Spleen (tissue), 11 donors: ENCODE measurements around the gene NUP50. TPM values are rescaled to one million over a fixed set of nuclear protein-coding genes. Genes with fewer than 3 reads are reported as not detected.

ENCODE experiments used
- DNase-seq: peaks from one replicate; pipeline ENCODE4 v3.0.0-alpha.2; 2020
- H3K27ac ChIP-seq, 8 donors: fragments of 200-600 bp; sonication (generic) in 7 of 8; 1 replicate in 4 of 8; 2 replicates in 4 of 8; pipeline versions ENCODE4 v1.5.0 to v1.8.0; 2016 to 2021; ENCODE audit warnings: inconsistent platforms in 4 of 8, mild to moderate bottlenecking in 4 of 8, moderate library complexity in 1 of 8
- H3K27me3 ChIP-seq, 7 donors: fragments of 200-600 bp; sonication (generic) in 6 of 7; replicated peaks in 1 of 7; 1 replicate in 4 of 7; 2 replicates in 3 of 7; pipeline versions ENCODE4 v1.5.0 to v1.8.0; 2016 to 2021; ENCODE audit warnings: inconsistent platforms in 3 of 7, mild to moderate bottlenecking in 1 of 7
- H3K36me3 ChIP-seq, 6 donors: fragments of 200-600 bp; sonication (generic) in 5 of 6; 1 replicate in 4 of 6; 2 replicates in 2 of 6; pipeline versions ENCODE4 v1.5.0 to v1.8.0; 2016 to 2021; ENCODE audit warnings: inconsistent platforms in 2 of 6
- H3K4me1 ChIP-seq, 6 donors: fragments of 200-600 bp; sonication (generic) in 5 of 6; 1 replicate in 3 of 6; 2 replicates in 3 of 6; pipeline versions ENCODE4 v1.5.0 to v1.8.0; 2016 to 2021; ENCODE audit warnings: inconsistent platforms in 3 of 6
- H3K4me3 ChIP-seq, 8 donors: fragments of 200-600 bp; sonication (generic) in 7 of 8; 1 replicate in 4 of 8; 2 replicates in 4 of 8; pipeline versions ENCODE4 v1.5.0 to v1.8.0; 2016 to 2021; ENCODE audit warnings: inconsistent platforms in 4 of 8, mild to moderate bottlenecking in 4 of 8, moderate library complexity in 2 of 8
- H3K9me3 ChIP-seq, 8 donors: fragments of 200-600 bp; sonication (generic) in 7 of 8; 1 replicate in 4 of 8; 2 replicates in 4 of 8; pipeline versions ENCODE4 v1.5.0 to v1.8.0; 2016 to 2021; ENCODE audit warnings: inconsistent platforms in 4 of 8
- POLR2A ChIP-seq, 3 donors: fragments of 450-650 bp; IDR thresholded peaks; one replicate each; pipeline ENCODE4 v1.5.1; 2017; ENCODE audit warnings: antibody characterized with exemption in 3 of 3, mild to moderate bottlenecking in 1 of 3
- POLR2AphosphoS5 ChIP-seq, 3 donors: sonication (generic); formaldehyde crosslinking; IDR thresholded peaks; one replicate each; pipeline ENCODE4 v1.5.1; 2017; ENCODE audit warnings: antibody characterized with exemption in 3 of 3
- WGBS, 5 donors: extraction: QIAGEN DNeasy Blood & Tissue Kit in 3 of 5; methylation state at CpG; one replicate each; pipeline versions ENCODE4 v1.1.5 to v1.1.7; 2013 to 2018; 5-methylcytosine and 5-hydroxymethylcytosine counted together
- intact Hi-C: fragments of 100-400 bp; cut with DNase I; formaldehyde crosslinking; loops from one replicate; pipeline ENCODE4 v1.15.0; 2023; ENCODE audit warnings: low total_unique reads
- polyA plus RNA-seq, 3 donors: library from polyadenylated mRNA; stranded (reverse); fragments of 200-250 nt; gene quantifications; one replicate each; pipeline ENCODE4 v1.2.1, GENCODE V29; 2013
- total RNA-seq, 7 donors: library from RNA; depleted of rRNA in 3 of 7; stranded (reverse); fragments of >200 nt in 3 of 7; fragmentation: NEBNext Ultra II Directional in 4 of 7; extraction: Animal tissue kit (Norgen Biotek cat#: 25700) in 4 of 7; gene quantifications; one replicate each; pipeline versions ENCODE4 v1.1.0 to v1.2.1, GENCODE V29; 2016 to 2021
- TF ChIP-seq, protein P1 (sequence below), 11 experiments: fragments of 200-600 bp in 7 of 11; fragments of 450-650 bp in 4 of 11; sonication (generic) in 4 of 11; IDR thresholded peaks in 8 of 11; conservative IDR thresholded peaks in 3 of 11; 1 replicate in 7 of 11; 2 replicates in 4 of 11; pipeline versions ENCODE4 v1.4.0 to v1.8.0; 2016 to 2021; ENCODE audit warnings: antibody characterized with exemption in 11 of 11, inconsistent platforms in 4 of 11, mild to moderate bottlenecking in 1 of 11
- donor health status: healthy with polysubstance abuse.
- donor health status: DM: no; HTN: no; CAD: no; lungs with moderate emphysema.
- donor health status: DM: no; HTN: no; CAD: no.
- donor health status: Bipolar disorder and iron deficiency.
- donor health status: healthy.
- donor health status: DM: no; HTN: no; CAD: no.
- donor health status: DM: yes; HTN: yes; CAD: no.

Gene NUP50
- total and polyA plus RNA-seq, 10 donors: 16.2 to 109 (median 94.1) TPM

DNA sequence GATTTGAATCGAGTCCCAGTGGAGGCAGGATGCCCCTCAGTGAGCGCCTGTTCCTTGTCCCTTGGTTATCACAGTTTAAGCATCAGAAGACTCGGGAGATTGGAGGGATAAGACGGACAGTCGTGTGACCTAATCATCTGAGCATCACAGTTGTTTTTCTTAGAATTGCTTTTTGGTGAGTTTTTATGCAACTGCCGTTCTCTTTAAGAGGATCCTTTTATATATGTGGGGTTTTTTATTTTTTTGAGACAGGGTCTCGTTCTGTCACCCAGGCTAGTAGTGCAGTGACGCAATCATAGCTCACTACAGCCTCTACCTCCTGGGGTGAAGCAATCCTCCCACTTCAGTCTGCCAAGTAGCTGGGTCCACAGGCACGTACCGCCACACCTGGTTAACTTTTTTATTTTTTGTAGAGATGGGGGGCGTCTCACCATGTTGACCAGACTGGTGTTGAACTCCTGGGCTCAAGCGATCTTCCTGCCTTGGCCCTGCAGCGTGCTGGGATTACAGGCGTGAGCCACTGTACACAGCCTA is 16.5 kb downstream of the NUP50 start:
- Histone ChIP-seq H3K36me3 (peaks cover 5 to 100% (median 87%) of the 10 kb centered on the region in 6 donors), H3K9me3 (no peaks in the 10 kb centered on the region), H3K4me1 (peaks cover 0 to 68% (median 22%) of the 10 kb centered on the region in 6 donors), H3K27me3 (no peaks in the 10 kb centered on the region), H3K4me3 (no peak overlapping the region), H3K27ac (peak overlapping the region in 1 of 8 donors; percentile 2)
- intact Hi-C loops: no loop called here
- no peak for TF ChIP-seq POLR2A (IDR thresholded peaks at IDR 0.05)
- TF ChIP-seq, protein P1, sequence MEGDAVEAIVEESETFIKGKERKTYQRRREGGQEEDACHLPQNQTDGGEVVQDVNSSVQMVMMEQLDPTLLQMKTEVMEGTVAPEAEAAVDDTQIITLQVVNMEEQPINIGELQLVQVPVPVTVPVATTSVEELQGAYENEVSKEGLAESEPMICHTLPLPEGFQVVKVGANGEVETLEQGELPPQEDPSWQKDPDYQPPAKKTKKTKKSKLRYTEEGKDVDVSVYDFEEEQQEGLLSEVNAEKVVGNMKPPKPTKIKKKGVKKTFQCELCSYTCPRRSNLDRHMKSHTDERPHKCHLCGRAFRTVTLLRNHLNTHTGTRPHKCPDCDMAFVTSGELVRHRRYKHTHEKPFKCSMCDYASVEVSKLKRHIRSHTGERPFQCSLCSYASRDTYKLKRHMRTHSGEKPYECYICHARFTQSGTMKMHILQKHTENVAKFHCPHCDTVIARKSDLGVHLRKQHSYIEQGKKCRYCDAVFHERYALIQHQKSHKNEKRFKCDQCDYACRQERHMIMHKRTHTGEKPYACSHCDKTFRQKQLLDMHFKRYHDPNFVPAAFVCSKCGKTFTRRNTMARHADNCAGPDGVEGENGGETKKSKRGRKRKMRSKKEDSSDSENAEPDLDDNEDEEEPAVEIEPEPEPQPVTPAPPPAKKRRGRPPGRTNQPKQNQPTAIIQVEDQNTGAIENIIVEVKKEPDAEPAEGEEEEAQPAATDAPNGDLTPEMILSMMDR (IDR thresholded peaks at IDR 0.05 in 8 of 11, conservative IDR thresholded peaks at IDR 0.05 in 3 of 11): no peak
- DNase-seq: no peak
- WGBS, 5 donors: 74 to 91% (median 76%) methylated on average over 14 of the region's 14 CpGs

DNA sequence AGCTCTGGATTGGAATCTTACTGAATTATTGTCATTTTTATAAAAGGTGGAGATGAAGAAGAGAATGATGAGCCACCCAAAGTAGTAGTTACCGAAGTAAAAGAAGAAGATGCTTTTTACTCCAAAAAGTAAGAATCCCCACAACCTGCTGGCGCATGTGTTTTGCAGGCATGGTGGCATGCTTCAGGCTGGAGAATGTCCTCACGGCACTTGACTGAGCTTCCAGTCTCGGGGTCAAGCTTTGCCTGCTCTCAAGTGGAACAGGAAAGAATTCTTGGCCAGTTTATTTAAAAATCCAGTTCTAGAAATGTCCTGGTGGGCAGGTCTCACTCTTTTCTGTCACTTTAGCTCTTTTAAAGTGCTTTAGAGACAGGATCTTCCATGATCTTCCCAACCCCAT is 17.5 kb downstream of the NUP50 start:
- Histone ChIP-seq H3K27me3 (no peaks in the 10 kb centered on the region), H3K9me3 (no peaks in the 10 kb centered on the region), H3K4me3 (no peak overlapping the region), H3K4me1 (peaks cover 0 to 58% (median 17%) of the 10 kb centered on the region in 6 donors), H3K36me3 (peaks cover 5 to 100% (median 87%) of the 10 kb centered on the region in 6 donors), H3K27ac (no peak overlapping the region)
- no peak for DNase-seq
- TF ChIP-seq, protein P1 (IDR thresholded peaks at IDR 0.05 in 8 of 11, conservative IDR thresholded peaks at IDR 0.05 in 3 of 11): no peak
- TF ChIP-seq POLR2AphosphoS5 (IDR thresholded peaks at IDR 0.05): no peak
- TF ChIP-seq POLR2A (IDR thresholded peaks at IDR 0.05): no peak
- 81 to 99% (median 88%) methylated on average over 4 of the region's 4 CpGs for WGBS, 5 donors
- intact Hi-C loops: no loop called here

DNA sequence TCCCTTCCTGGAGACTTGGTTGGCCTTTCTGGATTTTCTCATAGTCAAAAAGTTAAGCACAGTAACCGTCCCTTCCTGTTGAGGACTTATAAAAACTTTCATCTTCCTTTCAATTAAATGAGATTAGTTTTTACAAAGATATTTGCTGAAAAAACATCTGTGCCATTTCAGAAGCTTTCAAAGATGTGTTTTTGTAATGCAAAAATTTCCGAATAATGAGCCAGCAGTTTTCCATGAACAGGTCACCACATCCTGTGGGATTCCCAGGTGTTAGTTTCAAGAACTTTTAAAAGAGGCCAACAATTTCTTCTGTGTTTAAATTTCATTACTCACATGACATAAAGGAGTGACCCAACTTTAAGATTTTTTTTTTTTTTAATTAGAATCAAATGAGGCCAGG is 18.0 kb downstream of the NUP50 start:
- peaks cover 0 to 52% (median 16%) of the 10 kb centered on the region in 6 donors for H3K4me1 ChIP-seq
- no peak for DNase-seq
- intact Hi-C loops: no loop called here
- H3K36me3 ChIP-seq: peaks cover 5 to 100% (median 87%) of the 10 kb centered on the region in 6 donors
- 88 to 97% (median 95%) methylated on average over 2 of the region's 2 CpGs for WGBS, 5 donors
- H3K9me3 ChIP-seq: no peaks in the 10 kb centered on the region
- H3K27ac ChIP-seq: no peak overlapping the region
- no peak overlapping the region for H3K4me3 ChIP-seq
- no peaks in the 10 kb centered on the region for H3K27me3 ChIP-seq
- TF ChIP-seq POLR2A (IDR thresholded peaks at IDR 0.05) (no peak), POLR2AphosphoS5 (IDR thresholded peaks at IDR 0.05) (no peak)
- TF ChIP-seq, protein P1 (IDR thresholded peaks at IDR 0.05 in 8 of 11, conservative IDR thresholded peaks at IDR 0.05 in 3 of 11): no peak

DNA sequence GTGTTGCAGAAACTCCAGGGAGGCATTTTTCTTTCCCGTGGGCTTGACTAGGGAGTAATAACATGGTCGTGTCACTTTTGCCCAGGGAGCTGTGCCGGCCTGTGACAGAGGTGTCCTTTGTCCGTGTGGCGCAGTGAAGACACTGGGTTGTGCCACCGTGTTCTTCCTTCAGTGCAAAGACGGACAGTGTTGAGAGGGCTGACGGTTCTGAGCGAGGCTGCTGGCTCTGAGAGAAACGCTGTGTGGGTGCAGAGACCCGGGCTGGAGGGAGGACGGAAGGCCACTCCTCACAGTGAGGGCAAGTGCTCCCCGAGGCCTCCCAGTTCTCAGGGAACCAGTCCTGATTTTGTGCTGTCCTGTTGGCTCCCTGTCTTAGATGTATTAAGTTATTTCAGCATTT is 20.2 kb downstream of the NUP50 start:
- DNase-seq: no peak
- Histone ChIP-seq H3K27ac (no peak overlapping the region), H3K9me3 (no peaks in the 10 kb centered on the region), H3K36me3 (peaks cover 0 to 100% (median 71%) of the 10 kb centered on the region in 6 donors), H3K4me3 (no peak overlapping the region), H3K4me1 (peaks cover 0 to 40% (median 14%) of the 10 kb centered on the region in 6 donors), H3K27me3 (no peaks in the 10 kb centered on the region)
- WGBS, 5 donors: 92 to 97% (median 94%) methylated on average over 13 of the region's 13 CpGs
- intact Hi-C loops: no loop called here
- TF ChIP-seq, protein P1 (IDR thresholded peaks at IDR 0.05 in 8 of 11, conservative IDR thresholded peaks at IDR 0.05 in 3 of 11): no peak
- peak in 2 of 3 donors; percentile 33 to 51 for TF ChIP-seq POLR2AphosphoS5 (IDR thresholded peaks at IDR 0.05)
- no peak for TF ChIP-seq POLR2A (IDR thresholded peaks at IDR 0.05)
